Stimulated activated CD8-positive, alpha-beta memory T cell treated with anti-CD3 and anti-CD28 coated beads, Interleukin-4, amount 100 ng/mL, for 24 hours (primary cell): ENCODE data around the gene FMO4.
"Not testable (repeated sequence)": the region's sequence is repeated elsewhere in the genome, so short reads cannot be mapped to it uniquely, and the experiment has no call there.

ENCODE experiments used
- DNase-seq: peaks from one replicate; pipeline ENCODE4 v3.0.0-alpha.2; 2020; ENCODE audit warnings: low read depth

The FMO4 gene, protein sequence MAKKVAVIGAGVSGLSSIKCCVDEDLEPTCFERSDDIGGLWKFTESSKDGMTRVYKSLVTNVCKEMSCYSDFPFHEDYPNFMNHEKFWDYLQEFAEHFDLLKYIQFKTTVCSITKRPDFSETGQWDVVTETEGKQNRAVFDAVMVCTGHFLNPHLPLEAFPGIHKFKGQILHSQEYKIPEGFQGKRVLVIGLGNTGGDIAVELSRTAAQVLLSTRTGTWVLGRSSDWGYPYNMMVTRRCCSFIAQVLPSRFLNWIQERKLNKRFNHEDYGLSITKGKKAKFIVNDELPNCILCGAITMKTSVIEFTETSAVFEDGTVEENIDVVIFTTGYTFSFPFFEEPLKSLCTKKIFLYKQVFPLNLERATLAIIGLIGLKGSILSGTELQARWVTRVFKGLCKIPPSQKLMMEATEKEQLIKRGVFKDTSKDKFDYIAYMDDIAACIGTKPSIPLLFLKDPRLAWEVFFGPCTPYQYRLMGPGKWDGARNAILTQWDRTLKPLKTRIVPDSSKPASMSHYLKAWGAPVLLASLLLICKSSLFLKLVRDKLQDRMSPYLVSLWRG

DNA sequence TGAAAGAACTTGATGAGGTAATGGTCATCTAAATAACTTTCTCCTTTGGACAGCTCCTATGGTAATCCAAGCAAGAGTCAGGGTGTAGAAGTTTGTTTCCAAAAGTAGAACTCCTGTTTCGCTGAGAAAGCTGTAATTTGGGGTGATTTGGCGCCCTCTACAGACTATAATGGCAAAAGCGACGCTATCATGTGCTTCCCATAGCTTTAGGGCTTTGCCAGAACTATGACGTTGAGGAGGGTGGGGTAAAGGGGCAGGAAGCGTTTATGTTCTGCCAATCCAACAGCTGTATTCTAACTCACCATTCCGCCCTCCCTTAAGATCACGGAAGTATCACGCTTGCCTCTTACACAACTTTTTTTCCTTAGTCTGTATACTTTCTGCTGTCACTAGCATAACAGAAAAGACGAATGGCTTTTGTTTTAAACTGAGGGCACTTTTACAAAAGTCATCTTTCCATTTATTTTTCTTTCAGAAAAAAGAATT lies at the start of gene FMO4:
Gene FMO4 (plus strand): TSS at position 349 of the 486 bp plus-strand sequence. CDS start 5,643 bp downstream, outside the sequence.
- DNase-seq: peak; percentile 68

DNA sequence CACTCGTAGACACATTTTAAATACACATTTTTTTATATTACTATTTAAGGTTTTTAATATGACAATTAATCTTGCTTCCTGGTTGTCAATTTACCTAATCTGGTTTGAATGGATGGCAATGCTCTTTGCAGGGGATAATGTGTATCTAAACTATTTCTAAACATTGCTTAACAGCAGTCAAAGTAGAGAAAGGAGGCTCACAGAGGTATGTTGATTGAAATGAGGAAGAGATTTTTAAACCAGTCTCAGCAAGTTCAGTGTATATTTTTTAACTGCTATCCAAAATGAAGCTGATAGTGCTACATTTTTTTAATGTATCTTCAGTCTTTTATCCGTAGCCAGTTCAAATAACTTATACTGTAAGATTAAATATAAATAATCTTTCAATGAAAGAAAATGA lies 48.3 kb upstream of the FMO4 start:
- DNase-seq: no peak

DNA sequence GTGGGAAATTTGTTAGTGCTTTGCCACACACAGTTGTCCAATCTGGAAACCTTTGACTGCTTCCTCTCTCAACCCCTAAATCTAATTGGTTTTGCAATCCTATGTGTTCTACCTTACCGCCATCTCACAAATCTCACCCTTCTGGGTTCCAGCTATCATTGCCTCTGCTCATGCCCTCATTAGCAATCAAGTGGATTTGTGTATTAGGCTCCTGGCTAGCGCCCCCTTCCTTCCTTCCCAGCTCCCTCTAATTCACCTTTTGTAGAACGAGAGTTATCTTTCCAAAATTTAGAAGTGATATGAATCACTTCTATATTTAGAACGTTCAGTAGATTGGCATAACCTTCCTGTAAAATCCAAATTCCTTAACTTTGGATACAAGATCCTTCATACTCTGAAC lies 47.1 kb upstream of the FMO4 start:
- DNase-seq: no peak

- no peak for DNase-seq
Observed at GRCh38 chr1:171267391-171267790, 46.6 kb upstream of the FMO4 start.

DNA sequence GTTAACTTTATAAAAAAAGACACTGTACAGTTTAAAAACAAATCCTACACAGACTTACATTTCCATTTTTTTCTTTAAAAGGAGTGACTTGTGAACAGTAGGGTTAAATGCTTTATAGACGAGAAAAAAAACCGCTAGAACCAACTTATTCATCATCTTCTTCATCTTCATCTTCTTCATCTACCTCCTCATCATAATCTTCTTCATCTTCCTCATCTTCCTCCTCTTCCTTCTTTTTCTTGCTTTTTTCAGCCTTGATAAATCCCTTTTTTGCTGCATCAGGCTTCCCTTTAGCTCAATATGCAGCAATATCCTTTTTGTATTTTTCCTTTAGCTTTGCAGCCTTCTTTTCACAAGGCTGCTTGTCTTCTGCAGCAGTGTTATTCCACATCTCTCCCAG lies 43.2 kb upstream of the FMO4 start:
- no peak for DNase-seq

GRCh38 chr1:171277534-171277933 lies 36.4 kb upstream of the FMO4 start:
- no peak for DNase-seq

- DNase-seq: no peak
Observed at GRCh38 chr1:171279234-171279633, 34.7 kb upstream of the FMO4 start.

DNA sequence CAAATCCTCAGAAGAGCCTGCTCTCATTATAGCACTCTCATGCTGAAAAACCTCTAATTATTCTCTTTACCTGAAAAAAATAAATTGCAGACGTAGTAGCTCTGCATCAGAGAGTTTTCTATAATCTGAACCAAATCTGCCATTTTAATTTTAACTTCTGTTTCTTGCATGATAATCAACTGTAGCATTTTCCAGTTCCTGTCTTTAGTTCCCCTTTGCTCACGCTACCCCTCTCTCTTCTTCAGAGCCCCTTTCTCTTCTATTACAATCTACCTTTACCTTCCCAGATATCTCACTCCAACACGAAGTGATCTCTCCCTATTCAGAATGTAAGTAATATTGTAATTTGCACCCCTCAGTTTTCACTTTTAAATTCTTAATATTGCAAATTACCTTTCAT lies 34.3 kb upstream of the FMO4 start:
- DNase-seq: no peak

DNA sequence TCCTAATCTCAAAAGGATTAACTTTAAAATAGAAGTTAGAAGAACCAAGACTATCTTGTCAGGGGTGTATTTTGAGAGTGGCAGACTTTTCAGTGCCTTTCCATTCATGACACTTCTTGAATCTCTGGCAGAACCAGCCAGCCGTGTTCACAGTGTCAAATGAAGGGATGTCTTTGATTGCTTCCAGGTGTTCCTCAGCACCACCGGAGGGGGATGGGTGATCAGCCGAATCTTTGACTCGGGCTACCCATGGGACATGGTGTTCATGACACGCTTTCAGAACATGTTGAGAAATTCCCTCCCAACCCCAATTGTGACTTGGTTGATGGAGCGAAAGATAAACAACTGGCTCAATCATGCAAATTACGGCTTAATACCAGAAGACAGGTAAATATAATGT lies 33.4 kb upstream of the FMO4 start:
- no peak for DNase-seq

DNA sequence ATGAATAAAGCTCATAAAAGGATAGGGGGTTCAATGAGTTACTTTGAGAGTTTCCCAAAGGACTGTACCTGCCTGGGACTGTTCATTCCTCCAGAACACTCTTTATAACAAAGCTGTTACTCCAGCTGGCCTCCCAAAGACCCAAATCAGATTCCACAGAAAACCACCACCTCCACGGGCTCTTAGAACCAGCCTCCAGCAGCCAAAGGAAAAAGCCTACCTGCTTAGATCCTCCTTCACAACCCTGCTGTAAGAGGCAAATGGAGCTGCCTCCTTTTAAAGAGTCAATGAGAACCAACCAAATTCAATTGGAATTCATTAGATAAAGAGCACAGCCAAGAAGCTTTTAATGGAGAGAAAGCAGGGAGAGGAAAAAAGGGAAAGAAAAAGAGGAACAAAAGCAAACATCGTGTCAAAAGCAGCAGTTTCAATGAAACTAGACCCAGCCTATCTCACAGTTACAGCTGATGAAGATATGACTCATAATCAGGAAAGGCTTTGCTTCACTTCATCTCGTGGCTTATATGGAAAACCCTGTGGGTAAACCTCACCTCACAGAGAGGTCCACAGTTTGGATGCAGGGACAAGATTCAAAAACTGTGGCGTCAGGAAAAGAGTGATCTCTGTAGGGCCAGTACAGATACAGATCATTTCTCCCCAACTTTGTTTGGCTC lies 27.8 kb upstream of the FMO4 start:
- no peak for DNase-seq

GRCh38 chr1:171290621-171291020 lies 23.4 kb upstream of the FMO4 start:
- no peak for DNase-seq

DNA sequence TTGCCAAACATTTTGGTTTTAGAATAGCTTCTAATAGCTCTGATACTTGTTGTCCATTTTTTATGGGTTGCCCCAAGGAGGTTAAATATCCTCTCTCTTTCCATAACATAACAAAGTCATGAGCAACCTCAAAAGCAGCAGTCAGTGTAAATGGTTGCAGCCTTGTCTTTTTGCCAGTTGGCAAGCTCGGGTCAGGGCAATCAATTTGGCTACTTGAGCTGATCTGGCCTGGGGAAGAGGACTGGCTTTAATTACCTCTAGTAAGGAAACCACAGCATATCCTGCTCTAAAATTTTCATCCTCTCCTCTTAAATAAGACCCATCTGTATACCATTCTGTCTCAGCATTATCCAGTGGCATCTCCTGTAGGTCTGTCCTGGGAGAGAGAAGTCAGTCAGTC lies 21.2 kb upstream of the FMO4 start:
- no peak for DNase-seq

- not testable (repeated sequence) for DNase-seq
Observed at GRCh38 chr1:171295383-171295782, 18.6 kb upstream of the FMO4 start.

GRCh38 chr1:171295821-171296220 lies 18.2 kb upstream of the FMO4 start:
- DNase-seq: no peak

- DNase-seq: no peak
Observed at GRCh38 chr1:171296897-171297296, 17.1 kb upstream of the FMO4 start.

DNA sequence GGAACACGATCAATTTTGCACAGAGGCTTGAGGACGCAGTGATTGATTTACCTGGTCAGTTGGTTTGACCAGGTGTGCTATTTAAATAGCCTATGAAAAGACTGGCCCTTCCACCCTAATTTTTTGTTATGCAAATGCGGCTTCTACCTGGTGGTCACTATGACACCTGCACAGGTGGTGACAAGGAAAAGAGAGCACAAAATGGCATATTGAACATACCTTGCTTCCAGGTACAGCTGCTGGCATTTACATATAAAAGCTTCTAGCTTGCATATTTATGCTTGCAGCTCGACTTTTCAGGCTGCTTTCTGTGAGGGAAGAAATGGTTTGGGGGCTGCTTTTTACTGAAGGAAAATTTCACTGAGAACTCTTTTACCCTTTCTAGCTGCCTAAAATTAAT lies 15.3 kb upstream of the FMO4 start:
- DNase-seq: no peak

GRCh38 chr1:171299342-171299741 lies 14.6 kb upstream of the FMO4 start:
- no peak for DNase-seq

DNA sequence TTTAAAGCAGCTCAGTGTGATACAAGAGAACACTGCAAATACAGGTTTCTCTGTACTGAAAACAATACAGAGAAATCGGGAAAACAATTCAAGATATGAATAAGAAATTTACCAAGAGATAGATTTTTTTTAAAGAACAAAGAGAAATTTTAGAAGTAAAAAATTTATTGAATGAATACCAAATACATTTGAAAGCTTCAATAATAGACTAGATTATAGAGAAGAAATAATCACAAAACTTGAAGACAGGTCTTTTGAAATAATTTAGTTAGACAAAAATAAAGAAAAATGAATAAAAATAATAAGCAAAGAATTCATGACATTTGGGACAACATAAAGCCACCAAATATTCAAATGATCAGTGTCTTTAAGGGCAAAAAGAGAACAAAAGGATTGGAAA lies 13.6 kb upstream of the FMO4 start:
- no peak for DNase-seq

- DNase-seq: no peak
Observed at GRCh38 chr1:171310661-171311087, 3.3 kb upstream of the FMO4 start.

DNA sequence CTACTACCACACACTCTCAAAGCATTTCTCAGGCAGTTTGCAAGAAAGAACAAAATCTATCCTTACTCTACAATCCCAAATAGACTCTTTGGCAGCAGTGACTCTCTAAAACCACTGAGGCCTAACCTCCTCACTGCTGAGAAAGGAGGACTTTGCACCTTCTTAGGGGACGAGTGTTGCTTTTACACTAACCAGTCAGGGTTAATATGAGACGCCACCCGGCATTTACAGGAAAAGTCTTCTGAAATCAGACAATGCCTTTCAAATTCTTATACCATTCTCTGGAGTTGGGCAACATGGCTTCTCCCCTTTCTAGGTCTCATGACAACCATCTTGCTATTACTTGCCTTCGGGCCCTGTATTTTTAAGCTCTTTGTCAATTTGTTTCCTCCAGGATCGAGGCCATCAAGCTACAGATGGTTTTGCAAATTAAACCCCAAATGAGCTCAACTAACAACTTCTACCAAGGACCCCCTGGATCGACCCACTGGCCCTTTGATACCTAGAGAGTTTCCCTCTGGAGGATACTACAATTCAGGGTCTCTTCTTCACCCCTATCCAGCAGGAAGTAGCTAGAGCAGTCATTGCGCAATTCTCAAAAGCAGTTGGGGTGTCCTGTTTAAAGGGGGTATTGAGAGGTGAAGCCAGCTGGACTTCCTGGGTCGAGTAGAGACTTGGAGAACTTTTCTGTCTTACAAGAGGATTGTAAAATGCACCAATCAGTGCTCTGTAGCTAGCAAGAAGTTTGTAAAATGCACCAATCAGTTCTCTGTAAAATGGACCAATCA lies 2.0 kb upstream of the FMO4 start:
- DNase-seq: no peak

- no peak for DNase-seq
Observed at GRCh38 chr1:171313319-171313834, 606 bp upstream of the FMO4 start.

DNA sequence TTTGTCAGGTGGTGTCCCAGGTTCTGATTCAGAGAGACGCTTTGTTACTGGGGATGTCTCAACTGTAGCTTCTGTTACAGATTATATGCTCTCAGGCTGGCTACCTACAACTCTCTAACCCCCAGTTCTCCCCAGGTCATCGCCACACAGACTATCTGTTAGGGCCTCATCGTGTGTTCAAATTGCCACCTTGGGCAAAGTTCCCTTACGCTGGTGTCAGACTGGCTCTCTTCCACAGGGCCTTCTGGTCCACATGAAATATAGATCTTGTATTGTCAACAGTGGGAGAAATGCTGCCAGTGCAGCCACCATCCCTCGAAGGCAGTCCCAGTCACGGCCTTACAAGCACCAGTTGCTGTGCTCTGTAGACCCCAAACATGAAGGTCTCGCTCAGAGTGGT lies 15.3 kb downstream of the FMO4 start:
- no peak for DNase-seq
